ENCODE measurements around the gene TSPAN9. TPM values are rescaled to one million over a fixed set of nuclear protein-coding genes. Genes with fewer than 3 reads are reported as not detected.

TSPAN9 gene
- total RNA-seq, 1 experiment from 2014 or later, result 7.7 TPM

DNA sequence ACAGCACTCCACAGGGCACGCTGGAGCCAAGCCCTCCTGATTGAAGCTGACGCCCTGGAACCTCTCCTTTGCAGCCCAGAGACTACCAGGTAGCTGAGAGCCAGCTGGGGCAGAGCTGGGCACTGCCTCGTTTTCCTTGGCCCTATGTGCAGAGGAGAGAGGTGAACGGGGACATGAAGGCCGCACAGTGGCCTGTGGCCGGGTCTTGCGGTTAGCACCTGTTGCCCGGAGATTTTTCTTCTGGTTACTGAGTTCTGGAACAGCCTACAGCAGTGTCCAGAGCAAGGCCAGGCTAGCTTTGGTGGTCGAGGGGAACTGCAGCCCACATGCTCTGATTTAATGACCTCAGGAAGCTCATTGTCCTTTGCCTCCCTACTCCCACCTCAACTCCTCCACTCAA, 212.5 kb downstream of the TSPAN9 start:
- H3K36me3 ChIP-seq (ENCODE audit: control insufficient read depth, insufficient read depth, low read length), result no peaks in the 10 kb centered on the region
- no peak for ATAC-seq
- no peaks in the 10 kb centered on the region for H3K9me3 ChIP-seq (ENCODE audit: control insufficient read depth, insufficient read depth, low read depth, low read length)
- TF ChIP-seq, protein P1, sequence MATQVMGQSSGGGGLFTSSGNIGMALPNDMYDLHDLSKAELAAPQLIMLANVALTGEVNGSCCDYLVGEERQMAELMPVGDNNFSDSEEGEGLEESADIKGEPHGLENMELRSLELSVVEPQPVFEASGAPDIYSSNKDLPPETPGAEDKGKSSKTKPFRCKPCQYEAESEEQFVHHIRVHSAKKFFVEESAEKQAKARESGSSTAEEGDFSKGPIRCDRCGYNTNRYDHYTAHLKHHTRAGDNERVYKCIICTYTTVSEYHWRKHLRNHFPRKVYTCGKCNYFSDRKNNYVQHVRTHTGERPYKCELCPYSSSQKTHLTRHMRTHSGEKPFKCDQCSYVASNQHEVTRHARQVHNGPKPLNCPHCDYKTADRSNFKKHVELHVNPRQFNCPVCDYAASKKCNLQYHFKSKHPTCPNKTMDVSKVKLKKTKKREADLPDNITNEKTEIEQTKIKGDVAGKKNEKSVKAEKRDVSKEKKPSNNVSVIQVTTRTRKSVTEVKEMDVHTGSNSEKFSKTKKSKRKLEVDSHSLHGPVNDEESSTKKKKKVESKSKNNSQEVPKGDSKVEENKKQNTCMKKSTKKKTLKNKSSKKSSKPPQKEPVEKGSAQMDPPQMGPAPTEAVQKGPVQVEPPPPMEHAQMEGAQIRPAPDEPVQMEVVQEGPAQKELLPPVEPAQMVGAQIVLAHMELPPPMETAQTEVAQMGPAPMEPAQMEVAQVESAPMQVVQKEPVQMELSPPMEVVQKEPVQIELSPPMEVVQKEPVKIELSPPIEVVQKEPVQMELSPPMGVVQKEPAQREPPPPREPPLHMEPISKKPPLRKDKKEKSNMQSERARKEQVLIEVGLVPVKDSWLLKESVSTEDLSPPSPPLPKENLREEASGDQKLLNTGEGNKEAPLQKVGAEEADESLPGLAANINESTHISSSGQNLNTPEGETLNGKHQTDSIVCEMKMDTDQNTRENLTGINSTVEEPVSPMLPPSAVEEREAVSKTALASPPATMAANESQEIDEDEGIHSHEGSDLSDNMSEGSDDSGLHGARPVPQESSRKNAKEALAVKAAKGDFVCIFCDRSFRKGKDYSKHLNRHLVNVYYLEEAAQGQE (IDR thresholded peaks at IDR 0.05; ENCODE audit: insufficient read depth in 1 of 2, low read depth in 2 of 2, low read length in 1 of 2), result no peak
- TF ChIP-seq POLR2AphosphoS5 (IDR thresholded peaks at IDR 0.05; ENCODE audit: low read depth, low read length), result no peak
- no peak for TF ChIP-seq CTCF (IDR thresholded peaks at IDR 0.05)
- no peak for TF ChIP-seq SIN3A (IDR thresholded peaks at IDR 0.05; ENCODE audit: borderline replicate concordance, insufficient read depth, low read depth, low read length)
- TF ChIP-seq TCF7L2 (IDR thresholded peaks at IDR 0.05; ENCODE audit: low read depth, low read length), result no peak
- no peak overlapping the region for H3K4me3 ChIP-seq (ENCODE audit: low read depth in 2 of 2, low read length in 2 of 2)
- BruUV-seq (replicated peaks), result no TSS peak
- intact Hi-C loops (cut with micrococcal nuclease; ENCODE audit: unreplicated experiment) (no loop called here), in situ Hi-C loops (cut with HindIII; ENCODE audit: low pct_unique_long_range_greater_than_20kb, low sequenced_read_pairs) (no loop called here)
- no peaks in the 10 kb centered on the region for H3K27me3 ChIP-seq (ENCODE audit: control insufficient read depth, insufficient read depth, low read length)
- H3K4me1 ChIP-seq (ENCODE audit: control insufficient read depth, insufficient read depth, low read length), result no peaks in the 10 kb centered on the region
- DNase-seq (ENCODE audit: low read depth, low spot score), result no peak
- H3K27ac ChIP-seq (ENCODE audit: low read length), result no peak overlapping the region
- POLR2A ChIA-PET, result no interaction called here
- CTCF ChIA-PET, result no interaction called here

DNA sequence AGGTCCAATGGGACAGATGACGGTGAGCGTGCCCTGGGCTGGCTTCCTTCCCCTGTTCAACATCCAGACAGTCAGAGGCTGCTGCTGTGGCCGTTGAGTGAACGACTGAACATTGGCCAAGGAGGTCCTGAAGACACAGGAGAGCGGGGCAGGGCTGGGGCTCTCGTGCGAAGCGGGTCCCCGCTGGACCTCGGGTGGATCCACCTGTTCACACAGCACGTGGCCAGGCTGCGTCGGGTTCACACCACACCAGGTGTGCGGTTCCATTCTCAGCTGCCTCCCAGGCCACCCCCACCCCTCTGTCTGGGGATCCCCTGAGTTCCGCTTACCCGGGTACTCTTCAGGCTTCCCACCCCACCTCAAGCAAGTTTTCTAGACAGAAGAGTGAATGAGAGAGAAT, 214.8 kb downstream of the TSPAN9 start:
- in situ Hi-C loops (cut with HindIII; ENCODE audit: low pct_unique_long_range_greater_than_20kb, low sequenced_read_pairs) (no loop called here), intact Hi-C loops (cut with micrococcal nuclease; ENCODE audit: unreplicated experiment) (no loop called here)
- Histone ChIP-seq H3K9me3 (ENCODE audit: control insufficient read depth, insufficient read depth, low read depth, low read length) (no peaks in the 10 kb centered on the region), H3K4me3 (ENCODE audit: low read depth in 2 of 2, low read length in 2 of 2) (no peak overlapping the region), H3K36me3 (ENCODE audit: control insufficient read depth, insufficient read depth, low read length) (no peaks in the 10 kb centered on the region), H3K27me3 (ENCODE audit: control insufficient read depth, insufficient read depth, low read length) (no peaks in the 10 kb centered on the region), H3K27ac (ENCODE audit: low read length) (no peak overlapping the region), H3K4me1 (ENCODE audit: control insufficient read depth, insufficient read depth, low read length) (no peaks in the 10 kb centered on the region)
- POLR2A ChIA-PET, result no interaction called here
- CTCF ChIA-PET, result no interaction called here
- ATAC-seq (no peak), DNase-seq (ENCODE audit: low read depth, low spot score) (no peak)
- BruUV-seq (replicated peaks), result no TSS peak
- TF ChIP-seq, protein P1 (IDR thresholded peaks at IDR 0.05; ENCODE audit: insufficient read depth in 1 of 2, low read depth in 2 of 2, low read length in 1 of 2), result no peak
- TF ChIP-seq CTCF (IDR thresholded peaks at IDR 0.05) (no peak), TCF7L2 (IDR thresholded peaks at IDR 0.05; ENCODE audit: low read depth, low read length) (no peak), SIN3A (IDR thresholded peaks at IDR 0.05; ENCODE audit: borderline replicate concordance, insufficient read depth, low read depth, low read length) (no peak), POLR2AphosphoS5 (IDR thresholded peaks at IDR 0.05; ENCODE audit: low read depth, low read length) (no peak)
